EH (cell line): Measurements from ENCODE around the gene LCLAT1.
"Not testable (repeated sequence)": the region's sequence is repeated elsewhere in the genome, so short reads cannot be mapped to it uniquely, and the experiment has no call there.

Experiments used
- DNase-seq: peaks from one replicate; pipeline ENCODE4 v3.0.0-alpha.2; 2015; ENCODE audit warnings: low read depth

LCLAT1 gene

DNA sequence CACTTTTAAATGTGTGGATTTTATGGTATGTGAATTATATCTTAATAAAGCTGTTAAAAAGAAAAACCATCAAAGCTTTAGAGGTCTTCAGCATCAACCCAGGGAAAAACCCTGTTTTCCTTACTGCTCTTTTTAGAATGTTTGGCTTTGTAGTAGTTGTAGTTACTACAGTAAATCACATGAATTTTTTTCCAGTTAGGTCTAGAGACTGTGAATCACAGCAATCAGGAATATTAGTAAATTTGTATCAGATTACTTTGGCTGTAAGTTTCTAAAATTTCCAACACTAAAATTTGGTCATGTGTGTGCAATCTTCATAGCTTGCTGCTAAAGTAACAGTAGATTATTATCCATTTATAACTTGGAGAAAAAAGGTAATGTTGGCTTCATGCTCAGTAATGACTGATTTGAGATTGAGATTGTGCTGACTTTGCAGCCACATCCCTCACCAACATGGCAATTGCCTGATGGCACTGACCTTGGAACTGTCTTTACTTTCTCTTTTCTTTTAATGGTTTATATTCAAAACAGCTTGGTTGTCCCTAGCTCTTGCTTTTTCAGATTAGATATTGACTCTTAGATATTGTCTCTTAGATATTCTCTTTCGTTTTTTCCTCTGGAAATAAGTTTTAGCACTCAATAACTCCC lies 41.1 kb downstream of the LCLAT1 start:
- no peak for DNase-seq

GRCh38 chr2:30491225-30491624 lies 44.2 kb downstream of the LCLAT1 start:
- no peak for DNase-seq

GRCh38 chr2:30492185-30492584 lies 45.1 kb downstream of the LCLAT1 start:
- DNase-seq, result peak; percentile 45

GRCh38 chr2:30492619-30493018 lies 45.6 kb downstream of the LCLAT1 start:
- peak; percentile 44 for DNase-seq

GRCh38 chr2:30493440-30493839 lies 46.4 kb downstream of the LCLAT1 start:
- no peak for DNase-seq

DNA sequence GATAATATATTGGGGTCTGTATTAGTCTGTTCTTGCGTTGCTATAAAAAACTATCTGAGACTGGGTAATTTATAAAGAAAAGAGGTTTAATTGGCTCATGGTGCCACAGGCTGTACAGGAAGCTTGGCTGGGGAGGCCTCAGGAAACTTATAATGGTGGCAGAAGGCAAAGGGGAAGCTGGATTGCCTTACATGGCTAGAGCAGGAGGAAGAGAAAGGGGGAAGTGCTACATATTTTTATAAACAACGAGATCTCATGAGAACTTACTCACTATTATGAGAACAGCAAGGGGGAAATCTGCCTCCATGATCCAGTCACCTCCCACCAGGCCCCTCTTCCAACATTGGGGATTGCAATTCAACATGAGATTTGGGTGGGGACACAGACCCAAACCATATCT lies 48.9 kb downstream of the LCLAT1 start:
- DNase-seq, result not testable (repeated sequence)

GRCh38 chr2:30499681-30500080 lies 52.6 kb downstream of the LCLAT1 start:
- DNase-seq, result no peak

DNA sequence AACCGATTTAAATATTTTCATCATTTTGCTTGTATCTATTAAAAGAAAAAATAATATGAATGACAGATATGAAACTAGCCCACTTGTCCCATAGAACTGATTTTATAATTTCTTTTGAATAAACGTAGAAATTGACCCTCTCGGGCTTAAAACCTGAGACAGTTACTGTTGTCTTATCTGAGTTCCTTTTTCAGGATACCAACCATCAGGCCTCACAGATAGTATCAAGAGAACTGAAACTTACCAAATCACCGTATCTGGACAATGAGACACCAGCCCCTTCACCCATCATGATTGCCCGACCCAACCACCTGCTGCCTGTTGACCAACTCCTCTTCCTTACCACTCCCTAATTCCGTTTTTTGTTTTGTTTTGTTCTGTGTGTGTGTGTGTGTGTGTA lies 53.7 kb downstream of the LCLAT1 start:
- no peak for DNase-seq

DNA sequence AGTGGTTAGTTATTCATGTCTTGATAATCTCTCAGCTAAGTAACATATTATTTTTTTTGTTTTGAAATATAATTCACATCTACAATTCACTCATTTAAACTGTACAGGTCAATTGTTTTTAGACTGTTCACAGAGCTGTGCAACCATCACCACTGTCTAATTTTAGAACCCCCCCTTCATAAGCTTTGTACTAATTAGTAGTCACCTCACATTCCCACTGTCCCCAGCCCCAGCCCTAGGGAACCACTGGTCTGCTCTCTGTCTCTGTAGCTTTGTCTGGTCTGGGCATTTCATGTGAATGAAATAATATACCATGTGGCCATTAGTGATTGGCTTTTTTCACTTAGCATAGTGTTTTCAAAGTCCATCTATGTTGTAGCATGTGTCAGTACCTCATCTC lies 55.3 kb downstream of the LCLAT1 start:
- DNase-seq, result no peak

DNA sequence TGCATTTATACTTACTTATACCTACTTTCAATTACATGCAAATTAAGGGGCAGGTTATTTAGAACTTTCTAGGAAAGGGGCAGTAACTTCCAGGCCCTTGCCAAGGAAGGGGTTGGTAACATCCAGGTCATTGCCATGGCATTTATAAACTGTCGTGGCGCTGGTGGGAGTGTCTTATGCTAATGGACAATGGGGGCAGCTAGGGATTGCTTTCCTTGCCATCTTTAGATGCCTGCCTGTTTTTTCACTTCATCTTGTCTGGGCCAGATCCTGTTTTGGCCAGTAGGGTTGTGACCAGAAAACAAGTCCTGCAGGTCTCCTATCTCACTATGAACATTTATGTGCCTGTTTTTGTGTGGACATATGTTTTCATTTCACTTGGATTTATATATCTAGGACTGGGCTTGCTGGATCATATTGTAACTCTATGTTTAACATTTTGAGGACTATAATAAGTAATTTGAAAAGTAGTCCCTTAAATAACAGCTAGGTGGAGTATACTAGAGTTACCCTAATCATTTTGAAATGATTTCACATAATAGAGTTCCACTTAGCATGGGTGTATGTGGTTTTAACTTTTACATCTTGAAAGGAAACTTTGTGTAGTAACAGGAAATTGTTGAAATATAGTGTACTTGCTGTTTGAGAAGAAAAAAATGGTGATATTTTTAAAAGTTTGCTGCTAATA lies 56.1 kb downstream of the LCLAT1 start:
- no peak for DNase-seq

- DNase-seq, result no peak
Observed at GRCh38 chr2:30503695-30504052, 56.6 kb downstream of the LCLAT1 start.

DNA sequence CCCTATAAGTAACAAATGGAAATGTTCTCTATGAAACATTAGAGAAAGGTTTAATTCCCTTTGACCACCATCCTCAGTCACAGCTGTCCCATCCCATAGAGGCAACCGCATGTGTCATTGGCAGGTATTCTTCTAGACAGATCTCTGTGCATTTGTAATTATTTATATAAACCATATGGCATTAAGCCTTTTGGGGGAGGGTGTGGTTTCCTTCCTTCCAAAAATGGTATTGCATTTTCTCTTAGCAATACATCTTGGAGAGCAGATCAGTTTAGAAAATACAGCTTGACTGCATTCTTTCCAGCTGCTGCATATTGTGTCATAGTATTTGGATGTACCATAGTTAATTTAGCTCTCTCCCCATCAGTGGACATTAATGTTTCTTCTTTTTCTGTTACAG lies 57.7 kb downstream of the LCLAT1 start:
- no peak for DNase-seq

- DNase-seq, result no peak
Observed at GRCh38 chr2:30505500-30506180, 58.6 kb downstream of the LCLAT1 start.

GRCh38 chr2:30507460-30507859 lies 60.4 kb downstream of the LCLAT1 start:
- not testable (repeated sequence) for DNase-seq

- DNase-seq, result no peak
Observed at GRCh38 chr2:30509716-30510115, 62.7 kb downstream of the LCLAT1 start.

DNA sequence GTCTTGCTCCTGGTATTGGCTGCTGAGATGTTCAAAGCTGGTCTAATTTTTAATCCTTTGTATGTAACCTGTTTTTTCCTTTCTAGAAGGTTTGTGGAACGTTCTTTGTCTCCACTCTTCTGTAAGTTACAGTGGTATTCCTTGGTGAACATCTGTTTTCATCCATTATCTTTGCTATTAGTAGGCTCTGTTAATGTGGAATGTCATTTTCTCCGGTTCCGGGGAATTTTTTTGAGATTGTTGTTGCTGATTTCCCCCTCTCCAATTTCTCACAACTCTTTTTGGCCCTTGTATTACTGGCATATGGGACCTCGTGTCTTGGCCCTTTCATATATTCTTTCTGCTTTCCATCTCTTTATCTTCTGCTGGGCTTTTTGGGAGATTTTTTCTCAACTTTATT lies 63.4 kb downstream of the LCLAT1 start:
- no peak for DNase-seq

DNA sequence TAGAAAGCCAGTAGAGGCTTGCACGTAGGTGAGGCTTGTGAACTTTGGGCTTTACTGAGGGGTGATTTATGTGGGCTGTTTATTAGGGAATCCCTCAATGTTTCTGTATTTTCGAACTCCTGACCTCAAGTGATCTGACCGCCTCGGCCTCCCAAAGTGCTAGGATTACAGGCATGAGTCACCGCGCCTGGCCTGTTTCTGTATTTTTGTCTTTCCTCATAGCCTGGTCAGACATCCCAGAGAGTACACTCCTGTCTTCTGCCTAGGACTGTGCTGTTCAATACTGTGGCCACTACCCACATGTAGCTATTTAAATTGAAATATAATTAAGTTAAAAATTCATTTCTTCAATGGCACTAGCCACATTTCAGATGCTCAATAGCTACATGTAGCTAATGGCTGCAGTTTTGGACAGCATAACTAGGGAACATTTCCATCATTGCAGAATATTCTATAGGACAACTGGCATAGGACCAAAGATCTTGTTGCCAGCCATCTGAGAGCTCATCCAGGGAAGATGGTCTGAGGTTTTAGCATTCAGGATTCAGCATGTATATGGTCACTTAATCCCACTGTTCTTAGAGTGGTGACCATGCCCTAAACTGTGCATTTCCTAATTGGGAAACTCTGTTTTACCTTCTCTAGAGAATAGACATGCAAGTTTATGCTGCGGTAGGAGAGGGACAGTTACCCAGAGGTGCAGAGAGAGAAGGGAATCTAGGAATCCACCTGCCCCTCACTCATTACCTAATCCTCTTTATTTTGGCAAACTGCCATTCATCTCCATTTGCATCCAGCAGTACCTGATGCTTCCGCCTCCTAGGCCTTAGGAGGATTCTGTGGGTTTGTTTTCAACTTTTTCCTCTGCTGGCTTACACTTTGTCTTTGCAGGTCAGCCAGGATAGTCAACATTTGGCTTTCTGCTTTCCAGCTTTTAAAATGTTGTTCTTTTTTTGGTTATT lies 64.4 kb downstream of the LCLAT1 start:
- DNase-seq, result peak; percentile 76

DNA sequence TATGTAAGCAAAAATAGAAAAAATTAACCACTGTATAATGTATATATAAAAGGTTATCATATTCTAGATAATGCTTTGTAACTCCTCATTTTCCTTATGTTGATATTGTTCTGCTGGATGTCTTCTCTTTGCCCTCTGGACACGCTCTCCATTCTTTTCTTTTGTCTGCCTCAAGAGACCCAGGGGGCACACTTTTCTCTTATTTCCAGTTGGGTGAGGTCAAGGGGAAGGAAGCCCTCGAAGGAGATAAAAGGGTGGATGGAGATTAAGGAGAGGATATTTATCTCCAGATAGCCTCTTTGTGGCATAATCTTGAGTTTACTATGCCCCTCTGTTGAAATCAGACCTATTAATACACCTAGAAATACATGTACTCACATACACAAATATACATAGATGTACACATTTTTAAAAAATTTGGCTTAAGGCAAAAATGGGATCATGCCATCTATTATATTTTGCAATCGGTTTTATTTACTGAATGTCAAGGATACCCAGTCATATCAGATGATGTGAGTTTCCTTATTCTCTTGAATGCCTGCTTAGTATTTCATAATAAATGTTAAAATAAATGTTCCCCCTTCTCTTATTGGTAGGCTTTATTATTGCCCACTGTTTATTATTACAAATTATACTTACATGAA lies 65.3 kb downstream of the LCLAT1 start:
- no peak for DNase-seq

DNA sequence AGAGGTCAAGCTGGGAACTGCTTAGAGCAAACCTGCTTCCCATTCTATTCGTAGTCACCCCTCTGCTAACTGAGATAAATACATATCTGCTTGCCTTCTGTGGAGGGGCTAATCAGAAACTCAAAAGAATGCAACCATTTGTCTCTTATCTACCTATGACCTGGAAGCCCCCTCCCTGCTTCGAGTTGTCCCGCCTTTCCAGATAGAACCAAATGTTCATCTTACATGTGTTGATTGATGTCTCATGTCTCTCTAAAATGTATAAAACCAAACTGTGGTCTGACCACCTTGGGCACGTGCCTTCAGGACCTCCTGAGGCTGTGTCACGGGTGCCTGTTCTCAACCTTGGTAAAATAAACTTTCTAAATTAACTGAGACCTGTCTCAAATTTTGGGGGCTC lies 66.6 kb downstream of the LCLAT1 start:
- DNase-seq, result not testable (repeated sequence)

- peak; percentile 67 for DNase-seq
Observed at GRCh38 chr2:30514134-30514847, 67.2 kb downstream of the LCLAT1 start.

- no peak for DNase-seq
Observed at GRCh38 chr2:30514848-30515435, 67.9 kb downstream of the LCLAT1 start.
